ENCODE results near the gene BTRC.

DNA sequence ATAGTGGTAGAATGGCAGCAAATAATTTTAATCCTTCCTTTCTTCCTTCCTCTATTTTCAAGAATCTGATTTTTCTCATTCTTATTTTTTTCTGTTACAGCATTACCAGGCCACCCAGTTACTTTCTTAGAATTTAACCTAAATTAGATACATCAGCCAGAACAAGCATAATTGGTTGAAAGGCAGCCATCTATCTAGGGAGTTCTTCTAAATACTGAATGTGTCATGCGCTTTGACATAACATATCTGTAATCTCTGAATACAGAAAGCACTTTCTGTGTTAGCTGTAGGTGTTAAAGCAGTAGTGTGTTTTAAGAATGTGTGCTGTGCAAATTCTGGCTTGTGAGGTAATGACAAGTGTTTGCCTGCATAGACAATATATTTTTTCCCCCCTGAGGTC lies 97.3 kb downstream of the BTRC start:
- TF ChIP-seq, protein P1, sequence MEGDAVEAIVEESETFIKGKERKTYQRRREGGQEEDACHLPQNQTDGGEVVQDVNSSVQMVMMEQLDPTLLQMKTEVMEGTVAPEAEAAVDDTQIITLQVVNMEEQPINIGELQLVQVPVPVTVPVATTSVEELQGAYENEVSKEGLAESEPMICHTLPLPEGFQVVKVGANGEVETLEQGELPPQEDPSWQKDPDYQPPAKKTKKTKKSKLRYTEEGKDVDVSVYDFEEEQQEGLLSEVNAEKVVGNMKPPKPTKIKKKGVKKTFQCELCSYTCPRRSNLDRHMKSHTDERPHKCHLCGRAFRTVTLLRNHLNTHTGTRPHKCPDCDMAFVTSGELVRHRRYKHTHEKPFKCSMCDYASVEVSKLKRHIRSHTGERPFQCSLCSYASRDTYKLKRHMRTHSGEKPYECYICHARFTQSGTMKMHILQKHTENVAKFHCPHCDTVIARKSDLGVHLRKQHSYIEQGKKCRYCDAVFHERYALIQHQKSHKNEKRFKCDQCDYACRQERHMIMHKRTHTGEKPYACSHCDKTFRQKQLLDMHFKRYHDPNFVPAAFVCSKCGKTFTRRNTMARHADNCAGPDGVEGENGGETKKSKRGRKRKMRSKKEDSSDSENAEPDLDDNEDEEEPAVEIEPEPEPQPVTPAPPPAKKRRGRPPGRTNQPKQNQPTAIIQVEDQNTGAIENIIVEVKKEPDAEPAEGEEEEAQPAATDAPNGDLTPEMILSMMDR (IDR thresholded peaks at IDR 0.05; ENCODE audit: low read depth, low read length) = no peak
- no peak for TF ChIP-seq POLR2A (IDR thresholded peaks at IDR 0.05; ENCODE audit: extremely low read depth, insufficient read length)

Data from NB4 (cell line).